KMS-11 (cell line): ENCODE data around the gene PRLHR.

Experiments
- H2AFZ ChIP-seq: fragments of 200-600 bp; sonication (generic); 2 replicates; pipeline ENCODE4 v1.6.1; 2016; ENCODE audit warnings: antibody characterized with exemption, mixed run types, low read depth
- H3K27ac ChIP-seq: fragments of 200-600 bp; sonication (generic); 2 replicates; pipeline ENCODE4 v1.6.1; 2016; ENCODE audit warnings: mild to moderate bottlenecking, mixed run types
- H3K27me3 ChIP-seq: fragments of 200-600 bp; sonication (generic); 2 replicates; pipeline ENCODE4 v1.6.1; 2017; ENCODE audit warnings: mild to moderate bottlenecking, low read depth, mixed run types, moderate library complexity; ENCODE audit not compliant: insufficient read depth
- H3K36me3 ChIP-seq: fragments of 200-600 bp; sonication (generic); 2 replicates; pipeline ENCODE4 v1.6.1; 2017; ENCODE audit warnings: mild to moderate bottlenecking, mixed run types; ENCODE audit not compliant: insufficient read depth
- H3K4me1 ChIP-seq: fragments of 200-600 bp; sonication (generic); 2 replicates; pipeline ENCODE4 v1.6.1; 2016; ENCODE audit warnings: mild to moderate bottlenecking, low read depth, mixed run types; ENCODE audit not compliant: poor library complexity, severe bottlenecking
- H3K4me2 ChIP-seq: fragments of 200-600 bp; sonication (generic); 2 replicates; pipeline ENCODE4 v1.7.0; 2016; ENCODE audit warnings: mild to moderate bottlenecking, mixed run types
- H3K4me3 ChIP-seq: fragments of 200-600 bp; sonication (generic); IDR thresholded peaks from 2 replicates; pipeline ENCODE4 v1.6.1; 2017; ENCODE audit warnings: low read depth, low read length, mixed read lengths; ENCODE audit not compliant: insufficient read depth
- H3K79me2 ChIP-seq: fragments of 200-600 bp; sonication (generic); 2 replicates; pipeline ENCODE4 v1.6.1; 2016; ENCODE audit warnings: low read depth, mixed run types; ENCODE audit not compliant: insufficient read depth
- H3K9ac ChIP-seq: fragments of 200-600 bp; sonication (generic); 2 replicates; pipeline ENCODE4 v1.6.1; 2016; ENCODE audit warnings: mild to moderate bottlenecking, mixed run types
- H4K20me1 ChIP-seq: fragments of 200-600 bp; sonication (generic); 2 replicates; pipeline ENCODE4 v1.6.1; 2016; ENCODE audit warnings: mild to moderate bottlenecking, mixed run types; ENCODE audit not compliant: insufficient read depth
- TF ChIP-seq, protein P1 (sequence below): fragments of 200-600 bp; sonication (generic); conservative IDR thresholded peaks from 2 replicates; pipeline ENCODE4 v1.6.1; 2017; ENCODE audit warnings: low read depth, mild to moderate bottlenecking, antibody characterized with exemption, low read length, moderate library complexity, mixed read lengths

The PRLHR gene

DNA sequence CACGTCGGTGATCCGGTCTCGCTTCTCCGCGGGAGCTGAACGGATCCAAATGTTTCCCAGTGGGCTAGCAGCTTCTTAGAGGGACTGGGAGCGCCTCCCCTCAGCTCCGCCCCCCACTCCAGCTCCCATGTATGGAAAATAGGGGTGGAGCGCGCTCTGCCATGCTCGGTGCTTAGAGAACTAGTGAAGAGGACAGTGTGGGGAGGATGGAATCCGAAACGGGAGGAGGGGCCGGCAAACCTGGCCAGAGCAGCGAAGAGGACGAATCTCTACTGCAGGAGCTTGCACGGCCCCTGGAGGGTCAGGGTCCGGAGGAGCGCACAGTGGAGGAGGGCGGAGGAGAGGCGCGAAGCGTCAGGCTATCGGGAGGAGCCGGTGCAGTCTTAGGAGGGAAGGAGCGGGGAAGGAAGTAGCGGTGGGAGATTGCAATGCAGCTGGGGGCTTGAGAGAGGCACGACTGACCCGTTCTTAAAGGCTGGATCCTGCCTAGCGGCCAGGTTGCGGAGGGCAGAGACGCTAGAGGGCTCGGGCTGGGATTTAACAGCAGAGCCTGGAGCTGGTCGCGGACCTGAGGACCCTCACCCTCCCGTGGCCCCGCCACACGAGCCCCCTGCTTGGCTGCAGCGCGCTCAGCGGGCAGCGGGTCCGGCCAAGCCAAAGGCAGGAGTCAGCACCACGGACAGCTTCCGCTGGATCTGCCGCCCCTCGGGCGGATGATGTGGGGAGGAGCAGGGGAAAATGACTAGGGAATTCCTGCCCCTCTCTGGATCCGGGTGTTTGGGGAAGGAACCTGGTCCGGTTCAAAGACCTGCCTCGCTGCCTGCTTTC is at the start of gene PRLHR:
Gene PRLHR (minus strand): TSS at position 51 of the 828 bp plus-strand sequence. CDS start 404 bp downstream, outside the sequence.
- Histone ChIP-seq H2AFZ (no peak within 1 kb of the TSS), H3K27me3 (no peaks in the 10 kb centered on the region), H4K20me1 (no peaks in the 10 kb centered on the region), H3K4me1 (no peaks in the 10 kb centered on the region), H3K27ac (no peak within 1 kb of the TSS), H3K9ac (no peak within 1 kb of the TSS), H3K4me3 (no peak within 1 kb of the TSS), H3K79me2 (no peaks in the 10 kb centered on the region), H3K4me2 (no peak within 1 kb of the TSS), H3K36me3 (no peaks in the 10 kb centered on the region)
- TF ChIP-seq, protein P1, sequence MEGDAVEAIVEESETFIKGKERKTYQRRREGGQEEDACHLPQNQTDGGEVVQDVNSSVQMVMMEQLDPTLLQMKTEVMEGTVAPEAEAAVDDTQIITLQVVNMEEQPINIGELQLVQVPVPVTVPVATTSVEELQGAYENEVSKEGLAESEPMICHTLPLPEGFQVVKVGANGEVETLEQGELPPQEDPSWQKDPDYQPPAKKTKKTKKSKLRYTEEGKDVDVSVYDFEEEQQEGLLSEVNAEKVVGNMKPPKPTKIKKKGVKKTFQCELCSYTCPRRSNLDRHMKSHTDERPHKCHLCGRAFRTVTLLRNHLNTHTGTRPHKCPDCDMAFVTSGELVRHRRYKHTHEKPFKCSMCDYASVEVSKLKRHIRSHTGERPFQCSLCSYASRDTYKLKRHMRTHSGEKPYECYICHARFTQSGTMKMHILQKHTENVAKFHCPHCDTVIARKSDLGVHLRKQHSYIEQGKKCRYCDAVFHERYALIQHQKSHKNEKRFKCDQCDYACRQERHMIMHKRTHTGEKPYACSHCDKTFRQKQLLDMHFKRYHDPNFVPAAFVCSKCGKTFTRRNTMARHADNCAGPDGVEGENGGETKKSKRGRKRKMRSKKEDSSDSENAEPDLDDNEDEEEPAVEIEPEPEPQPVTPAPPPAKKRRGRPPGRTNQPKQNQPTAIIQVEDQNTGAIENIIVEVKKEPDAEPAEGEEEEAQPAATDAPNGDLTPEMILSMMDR = no peak

DNA sequence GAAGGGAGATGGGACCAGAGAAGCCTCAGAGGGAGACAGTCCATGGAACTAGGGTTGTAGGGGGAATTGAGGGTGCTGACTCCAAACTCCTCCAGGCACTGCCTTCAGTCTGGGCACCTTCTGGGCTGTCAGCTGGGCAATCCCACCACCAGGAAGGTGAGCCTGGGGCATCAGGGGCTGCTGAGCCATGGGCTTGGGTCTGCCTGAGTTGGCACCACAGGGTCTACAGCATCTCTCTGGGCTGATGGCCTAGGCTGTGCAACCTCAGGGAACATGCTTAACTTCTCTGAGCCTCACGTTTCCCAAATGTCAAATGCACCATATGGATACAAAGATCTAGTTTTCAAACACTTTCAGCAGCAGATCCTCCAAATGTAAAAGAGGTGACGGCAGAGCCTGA is 46.8 kb upstream of the PRLHR start:
- Histone ChIP-seq H3K9ac (no peak overlapping the region), H3K36me3 (no peaks in the 10 kb centered on the region), H4K20me1 (no peaks in the 10 kb centered on the region), H3K4me1 (no peaks in the 10 kb centered on the region), H3K27ac (no peak overlapping the region), H2AFZ (no peak overlapping the region), H3K79me2 (no peaks in the 10 kb centered on the region), H3K27me3 (no peaks in the 10 kb centered on the region), H3K4me2 (no peak overlapping the region), H3K4me3 (no peak overlapping the region)
- TF ChIP-seq, protein P1 = no peak

DNA sequence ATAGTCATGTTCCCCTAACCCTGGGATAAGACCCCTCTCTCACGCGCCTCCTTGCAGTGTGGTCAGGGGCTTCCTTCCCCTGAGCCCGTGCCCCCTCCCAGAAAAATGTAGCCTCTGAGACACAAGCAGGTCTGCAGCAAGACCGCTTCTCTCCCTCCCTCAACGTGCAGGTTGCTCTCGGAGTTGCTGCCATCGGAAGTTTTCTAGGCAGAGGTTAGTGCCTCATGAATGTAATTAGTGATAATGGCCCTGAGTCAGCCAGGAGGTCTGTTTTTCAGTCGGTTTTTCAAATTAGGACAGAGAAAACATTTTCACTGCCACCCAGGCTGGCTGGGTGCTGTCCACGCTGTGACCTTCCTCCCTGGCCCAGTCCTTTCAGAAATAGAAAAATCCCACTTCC is 43.2 kb upstream of the PRLHR start:
- no peaks in the 10 kb centered on the region for H3K4me1 ChIP-seq
- no peaks in the 10 kb centered on the region for H4K20me1 ChIP-seq
- no peak overlapping the region for H3K9ac ChIP-seq
- H3K27me3 ChIP-seq = no peaks in the 10 kb centered on the region
- H3K79me2 ChIP-seq = no peaks in the 10 kb centered on the region
- H2AFZ ChIP-seq = no peak overlapping the region
- no peak overlapping the region for H3K27ac ChIP-seq
- H3K4me3 ChIP-seq = no peak overlapping the region
- TF ChIP-seq, protein P1 = no peak
- no peak overlapping the region for H3K4me2 ChIP-seq
- H3K36me3 ChIP-seq = no peaks in the 10 kb centered on the region

DNA sequence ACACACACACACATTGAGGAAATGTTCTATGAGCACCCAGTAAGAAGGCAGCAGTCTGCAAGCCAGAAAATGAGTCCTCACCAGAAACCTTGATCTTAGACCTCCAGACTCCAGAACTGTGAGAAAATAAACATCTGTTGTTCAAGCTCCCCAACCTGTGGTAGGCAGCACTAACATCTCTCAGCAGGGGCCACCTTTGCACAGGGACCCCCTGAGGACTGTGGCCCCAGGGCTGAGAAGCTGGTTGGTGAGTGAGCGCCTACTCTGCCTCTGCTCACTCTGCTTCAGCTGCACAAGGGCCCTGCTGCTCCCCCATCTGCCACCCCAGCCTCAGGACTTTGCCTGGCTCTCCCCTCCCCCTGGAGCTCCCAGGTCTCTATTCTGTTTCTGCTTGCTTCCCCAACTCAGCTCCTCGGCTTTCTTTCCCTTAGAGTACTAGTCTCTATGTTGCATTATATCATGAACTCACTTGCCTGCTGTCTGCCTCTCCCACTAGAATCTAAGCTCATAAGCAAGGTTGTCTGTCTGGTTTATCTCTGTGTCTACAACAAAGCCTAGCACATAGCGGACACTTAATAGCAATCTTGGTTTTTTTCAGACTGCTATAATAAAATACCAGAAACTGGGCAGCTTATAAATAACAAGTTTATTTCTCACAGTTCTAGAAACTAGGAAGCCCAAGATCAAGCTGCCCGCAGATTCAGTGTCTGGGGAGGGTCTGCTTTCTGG is 40.4 kb upstream of the PRLHR start:
- H4K20me1 ChIP-seq = no peaks in the 10 kb centered on the region
- no peak overlapping the region for H3K4me2 ChIP-seq
- no peak overlapping the region for H3K9ac ChIP-seq
- H3K4me1 ChIP-seq = no peaks in the 10 kb centered on the region
- no peaks in the 10 kb centered on the region for H3K27me3 ChIP-seq
- H2AFZ ChIP-seq = no peak overlapping the region
- H3K79me2 ChIP-seq = no peaks in the 10 kb centered on the region
- no peaks in the 10 kb centered on the region for H3K36me3 ChIP-seq
- H3K4me3 ChIP-seq = no peak overlapping the region
- H3K27ac ChIP-seq = no peak overlapping the region
- TF ChIP-seq, protein P1 = no peak
